ENCODE results near the gene OR10J5. TPM values are rescaled to one million over a fixed set of nuclear protein-coding genes. Genes with fewer than 3 reads are reported as not detected.

OR10J5 gene
- total RNA-seq, 6 donors from 2014 or later: not detected

DNA sequence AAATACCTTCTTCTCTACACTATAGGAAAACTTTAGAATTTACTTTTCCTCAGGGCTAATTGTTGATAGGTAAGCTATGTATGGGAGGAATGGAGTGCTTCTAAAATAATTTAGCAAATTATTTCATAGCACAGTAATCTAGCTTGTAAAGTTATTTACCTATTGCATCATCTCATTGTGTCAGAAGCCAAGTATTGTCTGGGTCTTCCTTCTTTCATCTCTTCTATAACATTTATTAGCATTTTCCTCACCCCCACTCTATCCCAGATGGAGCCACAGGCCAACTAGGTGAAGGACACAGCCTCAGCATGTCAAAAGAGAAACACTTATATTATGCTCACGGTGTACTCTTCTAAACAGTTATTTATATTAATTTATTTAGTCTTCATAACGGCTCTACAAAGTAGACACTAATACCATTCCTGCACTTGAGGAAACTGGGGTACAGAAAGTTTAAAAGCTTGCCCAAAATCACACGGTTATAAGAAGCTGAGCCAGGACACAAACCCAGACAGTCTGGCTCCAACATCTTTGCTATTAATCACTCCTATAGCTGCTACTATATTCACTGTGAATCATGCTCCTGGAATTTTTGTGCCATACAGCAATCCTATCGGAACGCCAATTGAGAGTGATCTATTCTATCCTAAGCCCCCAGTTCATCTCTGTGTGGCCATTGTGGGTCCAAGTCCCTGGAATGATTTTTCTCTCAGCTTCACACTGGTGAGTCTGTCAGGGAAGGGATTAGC is 43.1 kb downstream of the OR10J5 start:
- ATAC-seq (ENCODE audit: low FRiP score in 2 of 2): no peak
- WGBS, 2 donors: 72 to 73% methylated on average over 5 of the region's 5 CpGs
- no peaks in the 10 kb centered on the region for H3K36me3 ChIP-seq
- no peak overlapping the region for H3K4me3 ChIP-seq
- TF ChIP-seq POLR2AphosphoS5 (IDR thresholded peaks at IDR 0.05) (no peak), EP300 (IDR thresholded peaks at IDR 0.05) (no peak)
- TF ChIP-seq, protein P1, sequence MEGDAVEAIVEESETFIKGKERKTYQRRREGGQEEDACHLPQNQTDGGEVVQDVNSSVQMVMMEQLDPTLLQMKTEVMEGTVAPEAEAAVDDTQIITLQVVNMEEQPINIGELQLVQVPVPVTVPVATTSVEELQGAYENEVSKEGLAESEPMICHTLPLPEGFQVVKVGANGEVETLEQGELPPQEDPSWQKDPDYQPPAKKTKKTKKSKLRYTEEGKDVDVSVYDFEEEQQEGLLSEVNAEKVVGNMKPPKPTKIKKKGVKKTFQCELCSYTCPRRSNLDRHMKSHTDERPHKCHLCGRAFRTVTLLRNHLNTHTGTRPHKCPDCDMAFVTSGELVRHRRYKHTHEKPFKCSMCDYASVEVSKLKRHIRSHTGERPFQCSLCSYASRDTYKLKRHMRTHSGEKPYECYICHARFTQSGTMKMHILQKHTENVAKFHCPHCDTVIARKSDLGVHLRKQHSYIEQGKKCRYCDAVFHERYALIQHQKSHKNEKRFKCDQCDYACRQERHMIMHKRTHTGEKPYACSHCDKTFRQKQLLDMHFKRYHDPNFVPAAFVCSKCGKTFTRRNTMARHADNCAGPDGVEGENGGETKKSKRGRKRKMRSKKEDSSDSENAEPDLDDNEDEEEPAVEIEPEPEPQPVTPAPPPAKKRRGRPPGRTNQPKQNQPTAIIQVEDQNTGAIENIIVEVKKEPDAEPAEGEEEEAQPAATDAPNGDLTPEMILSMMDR (IDR thresholded peaks at IDR 0.05): no peak
- H3K27ac ChIP-seq: no peak overlapping the region
- H3K9me3 ChIP-seq: peaks cover 0 to under 1% (median 0%) of the 10 kb centered on the region in 4 donors
- DNase-seq: no peak
- H3K27me3 ChIP-seq: no peaks in the 10 kb centered on the region
- H3K4me1 ChIP-seq: no peaks in the 10 kb centered on the region

Other genes with a start within 250 kb of the OR10J5 start
- gene FCER1A, start 233.7 kb downstream of the OR10J5 start, total RNA-seq: 10 to 100 TPM in 1 of 6 donors, 1 to 10 TPM in 2, under 1 TPM in 1, not detected in 2; 0.98 to 11.8 (median 4.7) TPM
- gene OR10J4, start 103.8 kb downstream of the OR10J5 start, total RNA-seq: not detected
- not detected for gene OR10J1, start 96.3 kb downstream of the OR10J5 start, total RNA-seq
- under 1 TPM in 2 of 6 donors, not detected in 4; 0.40 to 0.47 TPM for gene APCS, start 51.8 kb upstream of the OR10J5 start, total RNA-seq
- gene CRP, start 178.6 kb upstream of the OR10J5 start, total RNA-seq: 1 to 10 TPM in 1 of 6 donors, under 1 TPM in 2, not detected in 3; 0.69 to 2.1 (median 0.84) TPM
- gene DUSP23, start 245.0 kb upstream of the OR10J5 start, total RNA-seq: 10 to 100 TPM; 59.1 to 96.8 (median 79.9) TPM